Esophagus mucosa (tissue), 1 donor: ENCODE results near the gene NINL. TPM values are rescaled to one million over a fixed set of nuclear protein-coding genes. Genes with fewer than 3 reads are reported as not detected.
"Not testable (repeated sequence)": the region's sequence is repeated elsewhere in the genome, so short reads cannot be mapped to it uniquely, and the experiment has no call there.

Experiments
- ATAC-seq: fragments of 200-7000 bp; cut with Tn5 transposase; one replicate; pipeline ENCODE4 v1.9.1; 2020
- total RNA-seq: library from RNA; stranded (reverse); gene quantifications from one replicate; pipeline ENCODE4 v1.2.4, GENCODE V29; 2023
- donor health status: DM: yes; HTN: yes; CAD: no.

The NINL gene
- total RNA-seq, 1 donor from 2014 or later, result 4.8 TPM

DNA sequence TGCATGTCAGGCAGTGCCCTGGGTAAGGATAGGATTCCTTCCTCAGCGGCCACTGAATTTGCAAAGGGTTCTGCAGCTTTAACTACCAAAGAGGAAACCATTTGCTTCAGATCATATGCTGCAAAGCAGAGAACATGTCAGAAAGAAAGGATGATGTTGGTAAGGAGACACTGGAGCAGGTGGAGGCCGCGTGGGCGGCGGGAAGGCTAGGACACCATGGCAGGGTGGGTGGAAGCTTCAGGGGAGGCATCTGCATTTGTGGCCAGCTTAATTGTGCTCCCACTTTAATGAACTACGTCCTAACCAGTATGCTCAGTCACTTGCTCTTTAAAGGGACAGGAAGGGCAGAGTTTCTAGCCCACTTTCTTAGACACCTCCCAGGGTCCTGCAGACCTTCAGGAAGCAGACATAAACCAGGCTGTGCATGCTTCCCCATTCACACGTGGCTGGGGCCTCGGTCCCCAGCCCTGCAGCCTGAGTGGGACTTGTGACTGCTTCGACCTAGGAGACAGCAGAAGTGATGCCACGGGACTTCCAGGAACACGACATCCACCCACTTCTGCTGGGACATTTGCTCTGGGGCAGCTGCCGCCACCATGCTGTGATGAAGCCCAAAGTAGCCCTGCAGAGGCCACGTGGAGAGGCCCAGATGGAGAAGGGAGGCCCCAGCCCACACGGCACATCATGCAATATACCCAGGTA lies 101.7 kb downstream of the NINL start:
- no peak for ATAC-seq

DNA sequence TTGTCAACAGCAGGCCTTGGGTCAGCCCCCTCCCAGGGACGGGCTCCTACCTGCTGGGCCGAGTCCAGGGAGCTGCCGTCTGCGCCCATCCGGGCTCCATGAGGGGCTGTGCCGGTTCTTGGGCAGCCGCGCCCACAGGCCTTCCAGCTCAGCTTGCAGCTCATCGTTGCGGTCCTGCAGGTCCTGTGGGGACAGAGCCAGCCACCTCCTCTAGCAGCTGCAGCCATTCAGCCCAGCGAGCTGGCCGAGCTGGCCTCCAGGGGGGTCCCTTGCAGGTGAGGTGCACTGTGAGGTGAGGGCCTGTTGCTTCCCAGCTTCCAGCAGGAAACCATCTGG lies 103.4 kb downstream of the NINL start:
- no peak for ATAC-seq

DNA sequence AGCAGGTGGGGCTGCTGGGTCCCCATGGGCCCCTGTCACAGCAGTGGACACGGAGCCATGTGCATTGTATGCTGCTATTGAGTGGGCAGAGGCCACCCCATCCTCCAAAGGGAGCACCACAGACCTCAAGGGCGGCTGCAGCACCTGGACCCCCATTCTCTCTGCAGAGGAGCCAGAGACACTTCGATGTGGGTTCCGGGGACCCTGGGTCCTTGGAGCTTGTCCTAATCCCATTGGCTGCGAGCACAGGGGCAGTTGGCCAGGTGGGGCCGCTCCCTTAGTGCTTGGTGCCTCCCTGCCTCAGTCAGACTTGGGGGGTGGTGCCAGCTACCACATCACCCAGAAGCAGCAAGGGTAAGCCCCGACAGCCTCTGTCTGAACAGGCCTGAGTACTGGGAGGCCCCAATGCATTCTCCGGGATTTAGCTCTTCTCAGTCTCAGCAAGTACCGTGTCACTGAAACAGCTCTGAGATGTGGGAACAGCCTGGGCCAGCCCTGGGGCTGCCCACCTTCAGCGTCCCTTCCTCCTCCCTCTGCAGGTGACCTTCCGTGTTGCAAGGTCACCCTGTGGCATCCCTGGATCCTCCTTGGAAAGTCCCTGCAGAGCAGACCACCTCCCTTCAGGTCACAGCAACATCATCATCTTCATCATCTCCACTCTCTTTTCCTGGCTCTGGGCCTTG lies 104.0 kb downstream of the NINL start:
- ATAC-seq, result peak; percentile 62

DNA sequence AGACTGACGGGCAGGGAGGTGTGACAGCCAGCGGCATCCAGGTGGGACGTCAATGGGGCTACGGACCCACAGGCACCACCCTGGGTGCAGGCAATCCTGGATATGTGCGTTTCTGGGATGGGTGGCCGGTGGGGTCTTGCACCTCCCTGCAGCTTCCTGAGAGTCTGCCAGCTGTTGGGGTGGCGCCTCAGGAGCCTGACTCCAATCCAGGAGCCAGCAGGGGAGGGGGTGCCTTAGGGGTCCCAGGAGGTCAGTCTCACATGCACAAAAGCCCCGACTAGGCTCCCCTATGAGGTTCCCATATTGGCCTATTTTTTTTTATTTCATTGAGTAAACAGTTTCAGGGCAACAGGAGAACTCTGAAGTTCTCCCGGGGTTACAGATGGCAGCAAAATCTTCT lies 104.5 kb downstream of the NINL start:
- no peak for ATAC-seq

DNA sequence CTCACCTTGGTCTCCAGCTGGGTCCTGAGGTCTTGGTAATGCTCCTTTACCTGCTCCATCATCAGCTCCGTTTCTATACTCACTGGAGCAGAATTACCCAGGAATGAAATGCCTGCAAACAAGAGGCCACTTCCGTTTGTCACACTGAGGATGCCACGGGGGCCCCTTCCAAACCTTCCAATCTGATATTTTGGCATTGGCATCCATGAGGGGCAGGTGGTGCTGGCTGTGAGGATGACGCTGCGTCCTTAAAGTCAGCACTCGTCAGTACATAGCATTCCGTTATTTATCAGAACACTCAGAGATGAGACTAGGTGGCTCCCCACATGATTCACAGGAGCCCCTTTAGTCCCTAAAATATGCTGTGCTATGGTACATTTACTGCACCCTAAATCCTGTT lies 105.2 kb downstream of the NINL start:
- ATAC-seq, result no peak

DNA sequence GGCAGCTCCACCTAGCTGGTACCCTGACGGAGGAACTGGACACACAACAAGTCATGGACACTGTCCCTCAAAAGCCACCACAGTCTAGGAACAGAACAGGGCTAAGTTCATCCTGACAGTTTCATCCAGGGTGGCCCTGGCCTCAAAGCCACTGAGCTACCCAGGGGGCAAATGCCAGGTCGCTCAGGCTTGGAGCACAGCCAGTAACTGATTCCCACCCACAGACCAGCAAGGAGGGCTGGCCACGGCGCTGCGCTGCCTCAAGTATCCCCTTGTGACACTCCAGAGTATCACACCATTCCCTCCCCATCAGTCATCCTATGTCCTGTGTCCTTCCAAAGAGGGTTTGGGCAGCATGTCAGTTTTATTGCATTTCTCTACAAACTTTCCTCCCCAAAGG lies 105.7 kb downstream of the NINL start:
- ATAC-seq, result no peak

DNA sequence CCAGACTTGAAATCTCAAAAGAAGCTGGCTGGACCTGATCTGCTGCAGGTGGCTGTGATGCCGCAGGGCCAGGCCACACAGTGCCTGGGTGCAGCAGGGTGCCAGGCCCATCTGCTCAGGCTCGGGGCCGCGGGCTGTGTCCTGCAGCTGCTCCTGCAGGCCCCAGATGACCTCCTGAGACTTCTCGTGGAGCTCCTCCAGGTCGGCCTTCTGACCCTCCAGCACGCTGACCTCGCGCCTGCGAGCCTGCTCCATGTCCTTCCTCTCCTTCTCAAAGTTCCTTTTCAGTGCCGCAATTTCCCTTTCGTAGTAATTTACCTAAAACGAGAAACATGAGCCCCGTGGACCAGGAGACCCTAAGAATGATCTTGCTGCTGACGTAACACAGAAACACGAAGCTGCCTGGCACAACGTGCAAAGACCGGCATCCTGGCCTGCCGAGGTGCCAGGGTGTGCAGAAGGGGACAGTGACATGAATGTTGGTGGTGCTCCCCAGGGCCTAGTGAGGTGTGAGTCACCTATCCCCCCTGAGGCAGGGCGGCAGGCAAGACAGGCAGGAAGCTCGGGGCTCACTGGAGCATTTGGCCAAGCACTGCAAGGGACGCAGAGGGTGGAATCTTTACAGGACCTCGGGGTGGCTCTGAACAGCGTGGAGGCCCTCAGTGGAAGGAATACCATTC lies 106.3 kb downstream of the NINL start:
- peak; percentile 78 for ATAC-seq

DNA sequence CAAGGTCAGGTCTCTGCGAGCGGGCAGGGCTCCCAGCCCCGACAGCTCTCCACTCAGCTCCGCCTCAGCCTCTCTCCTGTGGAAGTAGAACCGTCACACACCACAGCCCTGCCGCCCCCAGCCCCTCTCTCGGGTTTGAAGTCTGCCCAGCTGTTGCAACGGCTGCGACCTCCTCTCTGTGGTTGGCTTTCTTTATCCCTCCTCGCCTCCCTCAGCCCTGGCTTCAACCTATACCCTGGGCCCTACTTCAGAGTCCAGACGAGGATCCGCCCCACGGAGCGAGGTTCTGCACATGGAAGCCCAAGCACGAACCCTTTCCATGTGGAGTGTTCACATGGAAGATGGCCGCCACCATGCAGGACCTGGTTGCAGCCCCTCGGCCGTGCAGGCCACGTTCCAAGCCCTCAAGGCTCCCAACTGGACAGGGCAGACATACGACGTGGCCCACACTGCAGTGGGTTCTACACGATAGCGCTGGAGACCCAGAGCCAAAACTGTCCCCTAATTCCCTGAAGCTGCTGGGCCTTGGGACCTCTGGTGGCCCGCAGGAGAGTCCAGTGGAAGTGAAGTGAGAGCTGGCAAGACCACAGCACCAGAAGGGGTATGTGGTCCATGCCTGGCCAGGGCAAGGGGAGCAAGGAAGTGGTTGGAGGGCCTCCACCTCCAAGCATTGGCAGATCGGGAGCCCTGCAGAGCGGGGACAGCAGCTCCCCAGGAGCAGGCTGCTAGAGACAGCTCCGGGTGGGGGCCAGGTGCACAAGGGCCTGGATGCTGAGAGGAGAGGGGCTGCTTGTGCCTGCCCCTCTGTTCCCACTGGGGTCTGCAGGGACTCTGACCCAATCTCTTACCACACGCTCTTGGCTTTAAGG lies 108.1 kb downstream of the NINL start:
- ATAC-seq, result no peak

DNA sequence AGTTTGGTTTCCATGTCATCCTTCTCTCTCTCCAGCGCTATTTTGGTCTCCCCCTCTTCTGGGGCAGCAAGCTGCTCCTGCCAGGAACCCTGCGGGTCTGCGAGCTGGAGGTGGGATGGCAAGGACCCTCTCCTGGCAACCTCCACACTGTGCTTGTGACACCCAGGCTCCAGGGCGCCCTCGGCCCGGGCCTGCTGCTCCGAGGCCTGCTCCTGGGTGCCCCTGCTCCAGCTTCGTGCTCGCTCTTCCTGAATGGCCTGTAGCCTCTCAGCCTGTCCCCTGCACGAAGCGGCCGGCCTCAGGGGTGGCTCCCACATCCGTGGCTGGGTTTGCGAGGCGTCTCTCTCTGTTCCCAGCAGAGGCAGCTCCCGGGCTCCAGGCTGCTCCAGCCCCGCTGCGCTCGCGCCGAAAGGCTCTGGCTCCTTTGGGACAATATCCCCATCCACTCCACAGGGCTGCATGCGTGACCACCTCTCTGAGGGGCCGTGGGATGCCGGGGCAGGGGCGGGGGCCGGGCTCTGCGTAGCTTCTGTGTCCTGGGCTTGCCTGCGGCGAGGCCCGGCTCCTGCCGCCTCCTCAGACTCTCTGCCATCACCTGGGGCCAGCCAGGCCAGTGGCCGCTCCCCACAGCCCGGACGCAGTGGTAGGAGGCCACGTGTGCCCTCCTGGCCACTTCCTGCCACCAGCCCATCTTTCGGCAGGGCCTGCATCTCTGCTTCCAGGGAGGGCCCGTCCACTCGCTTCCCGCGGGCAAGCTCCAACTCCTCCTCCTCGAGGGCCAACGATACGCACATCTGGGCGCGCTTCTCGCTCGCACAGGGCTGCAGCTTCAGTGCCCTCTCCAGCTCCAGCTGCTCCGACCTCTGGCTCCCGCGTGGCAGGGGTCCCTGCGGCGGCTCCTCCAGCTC lies 109.0 kb downstream of the NINL start:
- ATAC-seq, result no peak

DNA sequence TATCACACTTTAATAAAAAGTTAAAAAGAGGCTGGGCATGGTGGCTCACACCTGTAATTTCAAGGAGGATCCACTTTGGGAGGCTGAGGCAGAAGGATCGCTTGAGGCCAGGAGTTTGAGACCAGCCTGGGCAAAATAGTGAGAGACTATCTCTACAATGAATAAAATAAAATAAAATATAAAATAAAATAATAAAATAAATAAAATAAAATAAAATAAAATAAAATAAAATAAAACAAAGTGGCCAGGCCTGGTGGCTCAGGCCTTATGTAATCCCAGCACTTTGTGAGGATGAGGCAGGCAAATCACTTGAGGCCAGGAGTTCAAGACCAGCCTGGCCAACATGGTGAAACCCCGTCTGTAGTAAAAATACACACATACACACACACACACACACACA lies 112.0 kb downstream of the NINL start:
- ATAC-seq, result not testable (repeated sequence)

DNA sequence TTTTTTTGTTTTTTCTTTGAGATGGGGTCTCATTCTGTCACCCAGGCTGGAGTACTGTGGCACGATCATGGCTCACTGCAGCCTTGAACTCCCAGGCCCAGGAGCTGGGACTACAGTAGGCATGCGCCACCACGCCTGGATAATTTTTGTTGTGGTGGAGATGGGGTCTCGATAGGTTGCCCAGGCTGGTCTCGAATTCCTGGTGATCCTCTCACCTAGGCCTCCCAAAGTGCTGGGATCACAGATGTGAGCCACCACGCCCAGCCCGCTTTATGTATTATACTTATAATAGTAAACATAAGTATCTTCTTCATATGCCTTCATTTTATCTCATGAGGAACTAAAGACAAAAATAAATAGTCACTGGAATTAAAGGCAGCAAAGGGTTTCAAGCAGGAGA lies 114.3 kb downstream of the NINL start:
- no peak for ATAC-seq

DNA sequence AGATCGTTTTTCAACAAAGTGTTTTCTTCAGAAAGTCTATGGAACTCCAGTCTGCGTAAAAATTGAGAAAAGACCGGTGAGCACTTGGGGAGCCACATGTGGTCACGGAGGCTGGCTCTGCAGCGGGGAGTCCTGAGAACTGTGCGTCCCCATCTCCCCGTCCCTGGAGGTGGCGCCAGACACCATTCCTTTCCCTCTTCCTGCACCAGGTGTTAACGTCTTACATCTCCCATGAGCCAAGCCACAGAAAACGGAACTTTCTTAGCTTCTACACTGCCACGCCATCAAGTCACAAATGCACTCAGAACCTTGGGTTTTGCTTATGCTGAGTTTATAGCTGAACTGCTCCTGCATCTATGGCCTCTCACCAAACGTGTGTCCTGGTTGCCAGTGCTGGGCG lies 115.3 kb downstream of the NINL start:
- ATAC-seq, result peak; percentile 72

DNA sequence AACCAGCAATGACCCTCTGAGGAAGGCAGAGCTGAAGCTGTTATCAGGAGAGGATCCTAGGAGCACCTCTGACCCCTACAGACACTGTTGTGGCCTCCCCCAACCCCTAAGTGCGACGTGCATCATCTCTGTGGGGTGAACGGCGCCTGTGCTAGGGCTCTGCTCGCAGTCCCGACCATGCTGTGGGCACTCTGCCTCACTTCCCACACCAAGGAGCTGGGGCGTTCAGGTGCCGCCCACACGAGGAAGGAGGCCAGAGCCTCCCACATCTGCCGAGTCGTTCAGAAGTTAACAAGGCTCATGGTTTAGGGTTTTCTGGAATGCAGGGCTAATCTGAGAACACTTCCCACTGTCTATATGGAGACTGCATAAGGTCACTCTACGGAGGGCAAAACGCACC lies 115.8 kb downstream of the NINL start:
- no peak for ATAC-seq

DNA sequence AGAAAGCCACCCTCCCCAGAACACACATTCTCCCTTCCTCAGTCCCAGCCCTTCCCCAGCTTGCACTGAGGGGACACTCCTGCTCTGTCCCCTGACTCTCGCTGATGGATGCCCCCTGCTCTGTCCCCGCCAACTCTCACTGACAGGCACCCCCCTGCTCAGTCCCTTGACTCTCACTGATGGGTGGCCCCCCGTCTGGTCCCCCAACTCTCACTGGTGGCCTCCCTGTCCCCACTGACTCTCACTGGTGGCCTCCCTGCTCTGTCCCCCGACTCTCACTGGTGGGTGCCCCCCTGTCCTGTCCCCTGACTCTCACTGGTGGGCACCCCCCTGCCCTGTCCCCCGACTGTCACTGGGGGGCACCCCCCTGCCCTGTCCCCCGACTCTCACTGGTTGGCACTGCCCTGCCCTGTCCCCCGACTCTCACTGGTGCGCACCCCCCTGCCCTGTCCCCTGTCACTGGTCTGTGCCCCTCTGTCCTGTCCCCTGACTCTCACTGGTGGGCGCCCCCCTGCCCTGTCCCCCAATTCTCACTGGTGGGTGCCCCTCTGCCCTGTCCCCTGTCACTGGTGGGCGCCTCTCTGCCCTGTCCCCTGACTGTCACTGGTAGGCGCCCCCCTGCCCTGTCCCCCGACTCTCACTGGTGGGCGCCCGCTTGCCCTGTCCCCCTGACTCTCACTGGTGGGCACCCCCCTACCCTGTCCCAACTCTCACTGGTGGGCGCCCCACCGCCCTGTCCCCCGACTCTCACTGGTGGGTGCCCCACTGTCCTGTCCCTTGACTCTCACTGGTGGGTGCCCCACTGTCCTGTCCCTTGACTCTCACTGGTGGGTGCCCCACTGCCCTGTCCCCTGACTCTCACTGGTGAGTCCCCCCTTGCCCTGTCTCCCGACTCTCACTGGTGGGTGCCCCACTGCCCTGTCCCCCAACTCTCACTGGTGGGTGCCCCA lies 116.9 kb downstream of the NINL start:
- no peak for ATAC-seq

DNA sequence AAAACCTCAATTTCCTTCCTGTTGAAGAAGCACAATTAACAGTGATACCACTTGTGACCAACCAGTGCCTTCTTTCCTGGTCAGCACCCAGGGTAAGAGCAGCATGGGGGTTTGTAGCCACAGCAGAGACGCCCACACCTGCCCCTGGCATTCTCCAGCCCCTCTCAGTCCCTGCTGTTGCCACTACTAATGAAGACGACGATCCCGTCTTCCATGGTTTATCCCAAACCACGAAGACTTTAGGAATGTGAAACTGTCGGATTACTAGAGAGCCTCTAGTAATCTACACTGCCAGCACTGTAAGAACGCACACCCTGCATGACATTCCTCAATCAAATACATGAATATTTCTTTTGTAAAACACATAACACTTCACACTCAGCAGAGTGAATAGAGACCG lies 117.9 kb downstream of the NINL start:
- no peak for ATAC-seq

DNA sequence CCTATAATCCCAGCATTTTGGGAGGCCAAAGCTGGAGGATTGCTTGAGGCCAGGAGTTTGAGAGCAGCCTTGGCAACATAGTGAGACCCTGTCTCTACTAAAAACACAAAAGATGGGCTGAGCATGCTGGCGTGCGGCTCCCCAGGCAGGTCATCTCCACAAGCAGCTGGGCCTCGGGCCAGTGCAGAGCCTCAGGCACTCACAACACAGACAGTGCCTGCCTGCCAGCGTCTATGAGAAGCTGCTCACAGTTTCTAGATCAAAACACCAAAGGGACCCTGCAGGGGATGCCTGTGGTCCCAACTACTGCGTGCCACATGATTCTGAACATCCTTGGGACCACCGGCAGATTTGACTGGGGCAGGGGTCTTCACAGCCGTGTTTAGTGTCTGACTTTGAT lies 118.5 kb downstream of the NINL start:
- ATAC-seq, result no peak

DNA sequence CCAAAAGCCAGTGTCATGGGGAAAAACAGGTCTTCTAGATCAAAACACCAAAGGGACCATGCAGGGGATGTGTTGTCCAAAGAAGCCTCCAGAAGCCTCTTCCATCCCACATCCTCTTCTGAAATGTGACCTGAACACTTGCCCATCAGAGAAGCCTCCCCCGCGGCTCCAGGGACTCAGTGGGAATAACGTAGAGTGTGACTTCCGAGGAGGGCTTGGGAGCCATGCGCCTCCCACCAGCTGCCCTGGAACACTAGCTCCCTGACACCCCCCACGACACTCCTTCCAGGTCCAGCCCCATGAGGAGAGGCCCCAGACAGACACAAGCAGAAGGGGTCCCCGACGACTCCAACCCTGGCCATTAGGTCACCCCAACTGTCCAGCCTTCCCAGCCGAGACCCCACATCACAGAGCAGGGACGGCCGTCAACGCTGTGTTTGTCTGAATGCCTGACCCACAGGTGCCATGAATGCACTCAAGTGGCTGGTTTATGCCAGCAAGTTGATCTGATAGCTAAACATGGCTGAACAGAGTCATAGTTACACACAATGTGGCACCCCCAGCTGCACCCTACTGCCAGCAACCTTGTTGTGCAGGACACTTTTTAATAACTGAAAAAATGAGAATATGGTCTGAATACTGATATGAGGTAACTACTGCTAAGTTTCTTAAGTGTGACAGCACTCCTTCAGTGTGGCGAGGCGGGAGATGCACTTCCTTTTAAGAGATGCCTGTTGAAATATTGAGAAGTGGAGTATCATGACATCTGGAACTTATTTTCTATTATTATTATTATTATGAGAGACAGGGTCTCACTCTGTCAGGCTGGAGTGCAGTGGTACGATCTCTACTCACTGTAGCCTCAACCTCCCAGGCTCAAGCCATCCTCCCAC lies 119.8 kb downstream of the NINL start:
- no peak for ATAC-seq

DNA sequence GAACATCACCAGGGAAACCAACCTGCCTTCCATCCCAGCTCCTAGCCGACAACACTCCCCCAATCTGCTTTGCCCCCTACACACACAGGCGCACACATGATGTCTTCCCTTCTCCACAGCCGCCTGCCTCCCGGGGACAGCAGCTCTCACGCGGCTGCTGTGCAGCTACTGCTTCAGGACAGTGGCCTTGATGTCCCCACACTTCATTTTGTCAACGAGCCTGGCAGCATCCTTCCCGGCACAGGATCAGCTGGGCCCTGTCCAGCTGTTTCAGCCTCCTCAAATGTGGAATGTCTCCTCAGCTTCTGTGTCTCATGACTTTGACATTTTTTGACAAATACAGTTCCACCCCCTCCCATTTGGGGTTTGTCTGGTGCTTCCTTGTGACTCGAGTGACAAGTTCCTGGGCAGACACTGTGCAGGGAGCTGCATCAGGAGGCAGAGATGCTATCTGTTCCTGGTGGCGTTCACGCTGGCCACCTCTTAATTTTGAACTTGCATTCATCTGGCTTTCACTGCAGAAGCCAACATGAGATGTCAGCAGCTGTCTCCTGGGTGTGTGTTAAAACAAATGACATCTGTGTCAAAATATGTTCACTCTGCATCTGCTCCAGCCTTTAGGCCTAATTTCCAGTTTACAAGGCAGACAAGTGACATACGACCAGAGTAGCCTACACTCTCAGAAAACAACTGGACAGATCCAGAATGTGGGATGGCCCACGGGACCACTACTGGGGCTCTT lies 120.7 kb downstream of the NINL start:
- ATAC-seq, result no peak
